Memory B cell (primary cell): ENCODE results near the gene ST7L.

Experiments
- ATAC-seq: fragments of 150-1000 bp; cut with Tn5 transposase; 2 replicates; pipeline ENCODE4 v1.10.0; 2021; ENCODE audit warnings: low read depth, mild to moderate bottlenecking, moderate library complexity
- DNase-seq, 2 donors: peaks; one replicate each; pipeline ENCODE4 v3.0.0; 2022; ENCODE audit warnings: low spot score in 2 of 2
- H3K27ac Mint-ChIP-seq: one replicate; pipeline ENCODE4 v1.8.0; 2022; ENCODE audit warnings: mild to moderate bottlenecking, moderate library complexity, mixed read lengths
- H3K27me3 Mint-ChIP-seq: one replicate; pipeline ENCODE4 v1.8.0; 2022; ENCODE audit warnings: mixed read lengths
- H3K36me3 Mint-ChIP-seq: one replicate; pipeline ENCODE4 v1.8.0; 2022; ENCODE audit warnings: mild to moderate bottlenecking, mixed read lengths
- H3K4me1 Mint-ChIP-seq: one replicate; pipeline ENCODE4 v1.8.0; 2022; ENCODE audit warnings: mixed read lengths
- H3K4me3 Mint-ChIP-seq: one replicate; pipeline ENCODE4 v1.8.0; 2022; ENCODE audit warnings: mild to moderate bottlenecking, moderate library complexity, mixed read lengths
- H3K9me3 Mint-ChIP-seq: one replicate; pipeline ENCODE4 v1.8.0; 2022; ENCODE audit warnings: mixed read lengths

Gene ST7L

GRCh38 chr1:112528076-112528475 is 90.9 kb downstream of the ST7L start:
- Mint-ChIP-seq H3K4me1 (no peaks in the 10 kb centered on the region), H3K27me3 (no peaks in the 10 kb centered on the region), H3K27ac (no peak overlapping the region)

GRCh38 chr1:112527266-112528010 is 91.5 kb downstream of the ST7L start:
- ATAC-seq, result no peak
- no peak overlapping the region for H3K27ac Mint-ChIP-seq
- no peak overlapping the region for H3K4me3 Mint-ChIP-seq
- H3K9me3 Mint-ChIP-seq, result no peaks in the 10 kb centered on the region
- H3K36me3 Mint-ChIP-seq, result peaks cover 14% of the 10 kb centered on the region
- H3K27me3 Mint-ChIP-seq, result no peaks in the 10 kb centered on the region
- no peak for DNase-seq
- no peaks in the 10 kb centered on the region for H3K4me1 Mint-ChIP-seq

More at GRCh38 chr1:112528076-112528475, 90.9 kb downstream of the ST7L start:
- no peaks in the 10 kb centered on the region for H3K9me3 Mint-ChIP-seq
- H3K36me3 Mint-ChIP-seq, result peaks cover 14% of the 10 kb centered on the region
- no peak for ATAC-seq
- no peak overlapping the region for H3K4me3 Mint-ChIP-seq
- no peak for DNase-seq

- DNase-seq (no peak), ATAC-seq (no peak)
- H3K4me1 Mint-ChIP-seq, result no peaks in the 10 kb centered on the region
- no peaks in the 10 kb centered on the region for H3K27me3 Mint-ChIP-seq
- no peak overlapping the region for H3K27ac Mint-ChIP-seq
- H3K9me3 Mint-ChIP-seq, result no peaks in the 10 kb centered on the region
- peaks cover 14% of the 10 kb centered on the region for H3K36me3 Mint-ChIP-seq
- no peak overlapping the region for H3K4me3 Mint-ChIP-seq
Observed at GRCh38 chr1:112524986-112525385, 94.0 kb downstream of the ST7L start.

GRCh38 chr1:112524251-112524650 is 94.7 kb downstream of the ST7L start:
- ATAC-seq (no peak), DNase-seq (no peak)
- H3K27ac Mint-ChIP-seq, result no peak overlapping the region

GRCh38 chr1:112522621-112523020 is 96.3 kb downstream of the ST7L start:
- Mint-ChIP-seq H3K9me3 (no peaks in the 10 kb centered on the region), H3K4me1 (no peaks in the 10 kb centered on the region), H3K27ac (no peak overlapping the region), H3K4me3 (no peak overlapping the region), H3K27me3 (no peaks in the 10 kb centered on the region), H3K36me3 (peaks cover 9% of the 10 kb centered on the region)
- no peak for DNase-seq
- no peak for ATAC-seq

More at GRCh38 chr1:112524251-112524650, 94.7 kb downstream of the ST7L start:
- H3K36me3 Mint-ChIP-seq, result peaks cover 14% of the 10 kb centered on the region
- H3K9me3 Mint-ChIP-seq, result no peaks in the 10 kb centered on the region
- H3K4me3 Mint-ChIP-seq, result no peak overlapping the region
- no peaks in the 10 kb centered on the region for H3K4me1 Mint-ChIP-seq
- no peaks in the 10 kb centered on the region for H3K27me3 Mint-ChIP-seq

- no peak for ATAC-seq
- Mint-ChIP-seq H3K36me3 (no peaks in the 10 kb centered on the region), H3K4me1 (no peaks in the 10 kb centered on the region)
Observed at GRCh38 chr1:112520166-112520565, 98.8 kb downstream of the ST7L start.

GRCh38 chr1:112518186-112518585 is 100.8 kb downstream of the ST7L start:
- H3K36me3 Mint-ChIP-seq, result no peaks in the 10 kb centered on the region
- no peak overlapping the region for H3K4me3 Mint-ChIP-seq
- DNase-seq, result no peak
- H3K4me1 Mint-ChIP-seq, result no peaks in the 10 kb centered on the region
- no peak overlapping the region for H3K27ac Mint-ChIP-seq
- no peaks in the 10 kb centered on the region for H3K9me3 Mint-ChIP-seq
- no peak for ATAC-seq
- H3K27me3 Mint-ChIP-seq, result peaks cover 1% of the 10 kb centered on the region

More at GRCh38 chr1:112520166-112520565, 98.8 kb downstream of the ST7L start:
- no peak for DNase-seq
- Mint-ChIP-seq H3K27me3 (peaks cover 1% of the 10 kb centered on the region), H3K4me3 (no peak overlapping the region), H3K27ac (no peak overlapping the region), H3K9me3 (no peaks in the 10 kb centered on the region)

GRCh38 chr1:112517646-112518045 is 101.3 kb downstream of the ST7L start:
- Mint-ChIP-seq H3K4me1 (no peaks in the 10 kb centered on the region), H3K27me3 (peaks cover 1% of the 10 kb centered on the region), H3K27ac (no peak overlapping the region), H3K36me3 (no peaks in the 10 kb centered on the region), H3K4me3 (no peak overlapping the region), H3K9me3 (no peaks in the 10 kb centered on the region)
- DNase-seq, result no peak
- no peak for ATAC-seq

GRCh38 chr1:112517231-112517630 is 101.7 kb downstream of the ST7L start:
- no peak overlapping the region for H3K4me3 Mint-ChIP-seq
- H3K36me3 Mint-ChIP-seq, result no peaks in the 10 kb centered on the region
- H3K4me1 Mint-ChIP-seq, result no peaks in the 10 kb centered on the region
- DNase-seq (no peak), ATAC-seq (no peak)
- H3K27me3 Mint-ChIP-seq, result peaks cover 1% of the 10 kb centered on the region
- no peak overlapping the region for H3K27ac Mint-ChIP-seq
- H3K9me3 Mint-ChIP-seq, result no peaks in the 10 kb centered on the region

- ATAC-seq, result no peak
- Mint-ChIP-seq H3K27ac (no peak overlapping the region), H3K4me1 (no peaks in the 10 kb centered on the region), H3K27me3 (peaks cover 1% of the 10 kb centered on the region), H3K9me3 (no peaks in the 10 kb centered on the region), H3K4me3 (no peak overlapping the region), H3K36me3 (no peaks in the 10 kb centered on the region)
- no peak for DNase-seq
Observed at GRCh38 chr1:112516141-112516540, 102.8 kb downstream of the ST7L start.

GRCh38 chr1:112515311-112516009 is 103.5 kb downstream of the ST7L start:
- Mint-ChIP-seq H3K36me3 (no peaks in the 10 kb centered on the region), H3K4me1 (no peaks in the 10 kb centered on the region), H3K27me3 (peaks cover 1% of the 10 kb centered on the region), H3K27ac (no peak overlapping the region), H3K9me3 (no peaks in the 10 kb centered on the region), H3K4me3 (no peak overlapping the region)
- no peak for DNase-seq
- ATAC-seq, result no peak

GRCh38 chr1:112514901-112515300 is 104.0 kb downstream of the ST7L start:
- Mint-ChIP-seq H3K27ac (no peak overlapping the region), H3K36me3 (no peaks in the 10 kb centered on the region), H3K27me3 (peaks cover 1% of the 10 kb centered on the region), H3K9me3 (no peaks in the 10 kb centered on the region), H3K4me1 (no peaks in the 10 kb centered on the region), H3K4me3 (no peak overlapping the region)
- ATAC-seq, result no peak
- DNase-seq, result no peak

GRCh38 chr1:112513112-112513870 is 105.7 kb downstream of the ST7L start:
- Mint-ChIP-seq H3K9me3 (no peaks in the 10 kb centered on the region), H3K36me3 (no peaks in the 10 kb centered on the region), H3K27ac (no peak overlapping the region), H3K4me1 (peaks cover 2% of the 10 kb centered on the region), H3K27me3 (peaks cover 3% of the 10 kb centered on the region), H3K4me3 (no peak overlapping the region)
- no peak for ATAC-seq
- DNase-seq, result no peak

GRCh38 chr1:112511897-112512296 is 107.0 kb downstream of the ST7L start:
- no peak overlapping the region for H3K27ac Mint-ChIP-seq
- peaks cover 5% of the 10 kb centered on the region for H3K4me1 Mint-ChIP-seq
- no peaks in the 10 kb centered on the region for H3K9me3 Mint-ChIP-seq
- DNase-seq, result no peak
- H3K4me3 Mint-ChIP-seq, result no peak overlapping the region
- H3K27me3 Mint-ChIP-seq, result peaks cover 6% of the 10 kb centered on the region
- no peak for ATAC-seq
- H3K36me3 Mint-ChIP-seq, result no peaks in the 10 kb centered on the region
